ENCODE measurements around the gene N4BP2L1. TPM values are rescaled to one million over a fixed set of nuclear protein-coding genes. Genes with fewer than 3 reads are reported as not detected.

N4BP2L1 gene
- polyA plus RNA-seq, 3 donors = 50.9 to 82.5 (median 81.5) TPM

DNA sequence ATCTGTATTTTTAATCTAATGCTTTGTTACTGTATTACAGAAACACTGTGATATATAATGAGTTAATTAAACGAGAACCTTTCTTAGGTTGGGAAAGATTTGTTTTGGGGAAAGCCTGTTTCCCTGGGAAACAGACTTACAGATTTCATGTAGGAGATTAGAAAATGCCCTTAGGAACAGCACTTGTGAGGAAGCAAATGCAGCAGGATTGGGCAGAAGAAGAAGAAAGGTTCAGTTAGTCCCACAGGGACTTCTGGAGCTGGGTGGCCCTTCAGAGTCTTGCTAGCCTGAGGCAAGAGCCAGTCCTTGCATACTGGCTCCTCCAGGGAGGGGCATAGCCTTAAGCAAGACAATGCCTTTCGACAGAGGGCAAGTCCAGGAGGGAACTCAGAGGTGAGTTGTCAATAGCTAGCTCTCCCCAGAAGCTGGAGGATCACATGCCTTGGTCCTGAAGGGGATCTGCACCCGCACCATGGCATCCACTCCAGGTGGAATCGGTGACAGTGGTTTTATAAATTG, 36.8 kb downstream of the N4BP2L1 start:
- H3K79me2 ChIP-seq (ENCODE audit: insufficient read depth, low read length) = no peaks in the 10 kb centered on the region
- no peaks in the 10 kb centered on the region for H3K4me1 ChIP-seq (ENCODE audit: control insufficient read depth in 1 of 2, insufficient read depth in 2 of 2, low read length in 2 of 2)
- intact Hi-C loops (cut with micrococcal nuclease) = no loop called here
- Mint-ChIP-seq H3K27me3 (ENCODE audit: low read depth in 3 of 3) (no peaks in the 10 kb centered on the region), H3K36me3 (peaks cover 16 to 37% of the 10 kb centered on the region in 2 donors), H3K9me3 (no peaks in the 10 kb centered on the region), H3K4me1 (no peaks in the 10 kb centered on the region), H3K27ac (peak overlapping the region in 1 of 7 donors; percentile 37), H3K4me3 (no peak overlapping the region)
- no peak for DNase-seq
- H3K36me3 ChIP-seq (replicated peaks in 1 of 2; ENCODE audit: control insufficient read depth in 1 of 2, insufficient read depth in 2 of 2, low read length in 2 of 2) = peaks cover 5 to 14% of the 10 kb centered on the region in 2 donors
- H4K20me1 ChIP-seq (ENCODE audit: insufficient read depth, low read length) = no peaks in the 10 kb centered on the region
- TF ChIP-seq, protein P1, sequence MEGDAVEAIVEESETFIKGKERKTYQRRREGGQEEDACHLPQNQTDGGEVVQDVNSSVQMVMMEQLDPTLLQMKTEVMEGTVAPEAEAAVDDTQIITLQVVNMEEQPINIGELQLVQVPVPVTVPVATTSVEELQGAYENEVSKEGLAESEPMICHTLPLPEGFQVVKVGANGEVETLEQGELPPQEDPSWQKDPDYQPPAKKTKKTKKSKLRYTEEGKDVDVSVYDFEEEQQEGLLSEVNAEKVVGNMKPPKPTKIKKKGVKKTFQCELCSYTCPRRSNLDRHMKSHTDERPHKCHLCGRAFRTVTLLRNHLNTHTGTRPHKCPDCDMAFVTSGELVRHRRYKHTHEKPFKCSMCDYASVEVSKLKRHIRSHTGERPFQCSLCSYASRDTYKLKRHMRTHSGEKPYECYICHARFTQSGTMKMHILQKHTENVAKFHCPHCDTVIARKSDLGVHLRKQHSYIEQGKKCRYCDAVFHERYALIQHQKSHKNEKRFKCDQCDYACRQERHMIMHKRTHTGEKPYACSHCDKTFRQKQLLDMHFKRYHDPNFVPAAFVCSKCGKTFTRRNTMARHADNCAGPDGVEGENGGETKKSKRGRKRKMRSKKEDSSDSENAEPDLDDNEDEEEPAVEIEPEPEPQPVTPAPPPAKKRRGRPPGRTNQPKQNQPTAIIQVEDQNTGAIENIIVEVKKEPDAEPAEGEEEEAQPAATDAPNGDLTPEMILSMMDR (IDR thresholded peaks at IDR 0.05) = no peak
- no peaks in the 10 kb centered on the region for H3K27me3 ChIP-seq (ENCODE audit: control insufficient read depth in 2 of 2, insufficient read depth in 2 of 2, low read length in 2 of 2)
- 100% methylated on average over 1 of the region's 4 CpGs for WGBS (ENCODE audit: insufficient coverage)
- H3K27ac ChIP-seq (ENCODE audit: low read depth in 1 of 2, low read length in 2 of 2) = no peak overlapping the region
- H3K9me3 ChIP-seq (replicated peaks in 1 of 2; ENCODE audit: control insufficient read depth in 1 of 2, insufficient read depth in 1 of 2, low read length in 2 of 2) = no peaks in the 10 kb centered on the region
- no peak overlapping the region for H2AFZ ChIP-seq (ENCODE audit: insufficient read depth, low read depth, low read length, poor library complexity, severe bottlenecking)
- H3K4me3 ChIP-seq (replicated peaks in 1 of 3; ENCODE audit: low read depth in 2 of 3, low read length in 3 of 3) = no peak overlapping the region
- H3K9ac ChIP-seq (ENCODE audit: insufficient read depth, low read length, poor library complexity, severe bottlenecking) = no peak overlapping the region
- no peak overlapping the region for H3K4me2 ChIP-seq (replicated peaks; ENCODE audit: extremely low read depth, low read length, poor library complexity, severe bottlenecking)

- H3K79me2 ChIP-seq (ENCODE audit: insufficient read depth, low read length) = no peaks in the 10 kb centered on the region
- no peak overlapping the region for H3K4me2 ChIP-seq (replicated peaks; ENCODE audit: extremely low read depth, low read length, poor library complexity, severe bottlenecking)
- no peaks in the 10 kb centered on the region for H3K27me3 Mint-ChIP-seq (ENCODE audit: low read depth in 3 of 3)
- H4K20me1 ChIP-seq (ENCODE audit: insufficient read depth, low read length) = no peaks in the 10 kb centered on the region
- no peak overlapping the region for H3K27ac ChIP-seq (ENCODE audit: low read depth in 1 of 2, low read length in 2 of 2)
- H3K9me3 ChIP-seq (replicated peaks in 1 of 2; ENCODE audit: control insufficient read depth in 1 of 2, insufficient read depth in 1 of 2, low read length in 2 of 2) = no peaks in the 10 kb centered on the region
- no peaks in the 10 kb centered on the region for H3K4me1 Mint-ChIP-seq
- peaks cover 5 to 11% of the 10 kb centered on the region in 2 donors for H3K36me3 ChIP-seq (replicated peaks in 1 of 2; ENCODE audit: control insufficient read depth in 1 of 2, insufficient read depth in 2 of 2, low read length in 2 of 2)
- intact Hi-C loops (cut with micrococcal nuclease) = no loop called here
- H3K9ac ChIP-seq (ENCODE audit: insufficient read depth, low read length, poor library complexity, severe bottlenecking) = no peak overlapping the region
- H3K27ac Mint-ChIP-seq = no peak overlapping the region
- H2AFZ ChIP-seq (ENCODE audit: insufficient read depth, low read depth, low read length, poor library complexity, severe bottlenecking) = no peak overlapping the region
- H3K9me3 Mint-ChIP-seq = no peaks in the 10 kb centered on the region
- H3K4me1 ChIP-seq (ENCODE audit: control insufficient read depth in 1 of 2, insufficient read depth in 2 of 2, low read length in 2 of 2) = no peaks in the 10 kb centered on the region
- no peak for DNase-seq
- TF ChIP-seq, protein P1 (IDR thresholded peaks at IDR 0.05) = no peak
- H3K36me3 Mint-ChIP-seq = peaks cover 17 to 33% of the 10 kb centered on the region in 2 donors
- no peak overlapping the region for H3K4me3 ChIP-seq (replicated peaks in 1 of 3; ENCODE audit: low read depth in 2 of 3, low read length in 3 of 3)
- no peak overlapping the region for H3K4me3 Mint-ChIP-seq
- H3K27me3 ChIP-seq (ENCODE audit: control insufficient read depth in 2 of 2, insufficient read depth in 2 of 2, low read length in 2 of 2) = no peaks in the 10 kb centered on the region
- no CpG with 5 or more reads among the region's 1 CpG for WGBS (ENCODE audit: insufficient coverage)
Observed at GRCh38 chr13:32390484-32390883, 37.4 kb downstream of the N4BP2L1 start.

Data from CD14-positive monocyte (primary cell).